NAMALWA (cell line): ENCODE data around the gene HIBCH.
"Not testable (repeated sequence)": the region's sequence is repeated elsewhere in the genome, so short reads cannot be mapped to it uniquely, and the experiment has no call there.

Experiments
- DNase-seq: peaks from one replicate; pipeline ENCODE4 v3.0.0-alpha.2; 2015; ENCODE audit warnings: low spot score

HIBCH gene

GRCh38 chr2:190235551-190236075, 84.0 kb downstream of the HIBCH start:
- no peak for DNase-seq

DNA sequence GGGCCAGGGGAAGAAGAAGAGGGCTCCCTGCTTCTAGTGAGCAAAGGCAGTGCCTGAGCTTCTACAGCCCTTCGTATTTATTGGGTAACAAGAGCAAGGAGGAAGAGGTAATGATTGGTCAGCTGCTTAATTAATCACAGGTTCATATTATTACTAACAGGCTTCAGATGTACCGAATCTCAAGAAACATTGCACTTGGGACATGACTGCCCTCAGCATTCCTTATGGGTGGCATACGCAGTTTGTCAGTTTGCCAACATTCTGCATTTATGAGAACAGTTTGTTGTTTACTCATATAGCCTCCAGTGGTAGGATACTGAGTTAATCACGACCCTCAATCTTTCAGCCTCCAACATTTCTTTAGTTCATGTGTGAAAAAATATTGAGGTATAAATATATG, 84.5 kb downstream of the HIBCH start:
- no peak for DNase-seq

GRCh38 chr2:190223989-190224388, 95.6 kb downstream of the HIBCH start:
- DNase-seq: not testable (repeated sequence)

GRCh38 chr2:190222745-190223144, 96.9 kb downstream of the HIBCH start:
- not testable (repeated sequence) for DNase-seq

- no peak for DNase-seq
Observed at GRCh38 chr2:190221429-190221828, 98.2 kb downstream of the HIBCH start.

GRCh38 chr2:190219186-190219585, 100.4 kb downstream of the HIBCH start:
- no peak for DNase-seq

GRCh38 chr2:190217616-190218015, 102.0 kb downstream of the HIBCH start:
- no peak for DNase-seq

GRCh38 chr2:190216829-190217228, 102.8 kb downstream of the HIBCH start:
- peak; percentile 41 for DNase-seq

DNA sequence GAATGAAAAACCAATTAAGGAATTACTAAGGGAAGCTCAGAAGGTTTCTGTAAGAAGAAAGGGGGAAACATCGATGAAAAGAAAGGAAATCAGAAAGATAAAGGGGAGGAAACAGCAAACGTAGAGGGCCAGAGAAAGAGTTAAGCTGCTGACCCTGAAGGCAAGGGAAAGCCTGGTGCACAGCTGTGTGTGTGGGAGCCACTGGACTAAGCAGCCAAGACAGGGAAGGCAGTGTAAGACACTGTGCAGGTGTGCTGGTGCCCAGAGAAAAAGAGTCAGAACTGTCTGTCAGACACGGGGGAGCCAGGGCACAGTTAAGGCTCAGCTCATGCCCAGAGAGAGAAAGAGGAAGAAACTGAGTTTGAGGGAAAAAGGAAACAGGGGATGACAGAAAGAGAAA, 104.0 kb downstream of the HIBCH start:
- DNase-seq: no peak

- no peak for DNase-seq
Observed at GRCh38 chr2:190214426-190215194, 105.0 kb downstream of the HIBCH start.

GRCh38 chr2:190213441-190214335, 105.9 kb downstream of the HIBCH start:
- no peak for DNase-seq

GRCh38 chr2:190210471-190210870, 109.2 kb downstream of the HIBCH start:
- DNase-seq: no peak

GRCh38 chr2:190209559-190209958, 110.1 kb downstream of the HIBCH start:
- DNase-seq: no peak

- no peak for DNase-seq
Observed at GRCh38 chr2:190207930-190208329, 111.7 kb downstream of the HIBCH start.

DNA sequence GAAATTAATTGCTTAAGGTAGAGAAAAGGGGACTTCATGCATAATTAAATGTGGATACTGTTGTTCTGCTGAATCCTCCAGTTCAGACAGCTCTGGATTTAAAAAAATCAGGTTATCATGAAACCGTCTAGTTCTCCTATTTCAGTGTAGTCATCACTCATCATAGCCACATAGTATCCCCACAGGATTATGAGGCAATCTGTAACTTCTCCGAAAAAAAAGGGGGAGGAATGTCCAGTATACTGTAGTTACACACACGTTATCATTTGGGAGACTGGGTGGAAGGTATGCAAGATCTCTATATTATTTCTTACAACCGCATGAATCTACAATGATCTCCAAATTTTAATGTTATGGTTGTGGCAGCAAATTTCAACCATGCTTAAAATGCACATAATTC, 114.0 kb downstream of the HIBCH start:
- no peak for DNase-seq

DNA sequence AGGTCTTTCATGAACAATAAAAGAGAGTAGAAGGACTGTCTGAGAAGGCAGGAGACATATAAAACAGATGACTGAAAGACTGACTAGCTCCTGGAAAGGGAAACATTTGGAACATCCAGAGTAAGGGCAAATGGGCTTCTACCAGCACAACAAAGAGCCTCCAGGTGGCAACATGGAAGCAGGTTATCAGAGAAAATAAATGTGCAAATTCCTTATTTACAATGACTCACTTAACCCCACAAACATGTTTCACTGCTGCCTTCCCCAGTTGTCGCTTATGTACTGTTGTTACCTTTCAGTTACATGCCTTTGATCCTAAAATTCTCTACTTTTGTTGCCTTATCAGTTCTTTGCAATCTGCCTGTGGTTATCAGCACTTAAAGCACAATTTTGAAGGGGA, 117.0 kb downstream of the HIBCH start:
- no peak for DNase-seq

- DNase-seq: no peak
Observed at GRCh38 chr2:190202018-190202417, 117.6 kb downstream of the HIBCH start.

DNA sequence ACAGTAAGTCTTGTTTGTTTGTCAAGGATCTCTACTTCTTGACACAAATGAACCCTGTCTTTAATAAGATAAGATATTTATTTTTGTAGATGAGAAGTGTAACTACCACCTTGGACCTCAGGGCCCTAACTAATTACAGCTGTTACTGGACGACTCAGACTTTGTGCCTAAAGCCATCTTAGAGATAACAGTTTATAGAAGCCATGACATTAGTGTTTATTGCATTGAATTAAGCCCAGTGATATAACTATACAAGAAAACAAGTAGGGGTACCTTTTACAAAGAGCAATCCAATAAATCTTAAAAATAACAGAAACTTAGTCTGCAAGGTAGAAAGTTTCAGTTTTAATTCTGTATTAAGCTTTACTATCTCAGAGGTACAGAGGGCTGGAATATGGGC, 119.0 kb downstream of the HIBCH start:
- DNase-seq: no peak

DNA sequence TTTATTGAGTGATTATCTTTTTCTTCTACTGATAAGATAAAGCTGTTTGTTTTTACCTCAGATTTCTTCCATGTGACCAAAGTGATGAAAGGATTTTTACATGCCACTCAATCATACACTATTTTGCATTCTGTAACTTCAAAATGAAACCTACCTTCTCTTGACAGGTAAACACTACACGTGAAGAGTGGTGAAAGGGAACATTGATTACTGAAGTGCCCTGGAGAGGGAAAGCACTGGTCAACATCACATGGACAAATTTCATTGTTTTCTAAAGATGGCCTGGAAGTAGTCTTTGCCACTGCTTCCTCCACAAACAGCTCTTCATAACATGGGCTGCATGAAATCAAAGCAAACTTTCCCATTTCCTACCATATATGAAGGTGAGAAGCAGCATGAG, 120.1 kb downstream of the HIBCH start:
- no peak for DNase-seq

DNA sequence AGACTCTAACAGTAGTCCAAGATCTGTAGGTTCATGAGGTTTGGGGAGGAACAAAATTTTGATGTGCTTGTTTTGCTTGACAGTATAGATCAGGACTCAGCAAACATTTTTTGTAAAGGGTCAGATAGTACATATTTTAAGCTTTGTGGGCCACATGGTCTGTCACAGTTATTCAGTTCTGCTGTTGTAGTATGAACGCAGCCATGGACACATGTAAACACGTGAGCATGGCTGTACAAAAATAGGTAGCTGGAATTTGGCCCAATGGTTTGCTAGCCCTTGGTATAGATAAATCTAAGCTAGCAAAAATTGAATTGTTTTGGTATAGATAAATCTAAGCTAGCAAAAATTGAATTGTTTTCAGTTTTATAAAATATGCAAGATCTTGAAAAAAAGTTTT, 120.5 kb downstream of the HIBCH start:
- no peak for DNase-seq

- DNase-seq: no peak
Observed at GRCh38 chr2:190197143-190197720, 122.4 kb downstream of the HIBCH start.

DNA sequence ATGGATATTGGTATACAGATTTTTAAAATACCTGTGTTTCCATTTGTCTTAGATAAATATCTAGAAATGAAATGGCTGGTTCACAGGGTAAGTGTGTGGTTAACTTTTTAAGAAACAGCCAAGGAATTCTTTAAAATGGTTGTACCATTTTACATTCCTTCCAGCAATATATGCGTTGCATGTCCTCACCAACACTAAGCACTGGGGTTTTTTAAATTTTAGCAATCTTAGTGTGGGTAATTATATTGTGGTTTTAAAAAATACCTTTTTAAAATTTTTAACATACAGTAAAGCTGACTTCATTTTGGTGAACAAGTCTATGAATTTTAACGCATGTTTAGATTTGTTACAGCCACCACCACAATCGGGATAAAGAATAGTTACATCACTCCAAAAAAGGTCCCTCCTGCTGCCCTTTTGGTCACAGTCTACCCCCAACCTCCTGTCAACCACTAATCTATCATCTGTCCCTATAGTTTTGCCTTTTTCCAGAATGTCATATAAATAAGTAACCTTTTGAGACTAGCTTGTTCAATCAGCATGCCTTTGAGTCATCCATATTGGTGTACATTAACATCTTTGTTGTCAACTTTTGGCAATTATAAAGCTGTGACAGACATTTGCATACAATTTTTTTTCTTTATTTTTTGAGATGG, 129.0 kb downstream of the HIBCH start:
- no peak for DNase-seq
